HepG2 (cell line): ENCODE data around the gene PLCL1. TPM values are rescaled to one million over a fixed set of nuclear protein-coding genes. Genes with fewer than 3 reads are reported as not detected.

Experiments
- ARNT ChIP-seq: fragments of 450-650 bp; IDR thresholded peaks from 2 replicates; pipeline ENCODE4 v1.6.1; 2017
- DNMT1 ChIP-seq: sonication (generic); formaldehyde crosslinking; IDR thresholded peaks from 2 replicates; pipeline ENCODE4 v1.5.1; 2020; ENCODE audit warnings: mild to moderate bottlenecking, missing genetic modification reagents
- FOSL1 ChIP-seq: sonication (generic); formaldehyde crosslinking; IDR thresholded peaks from 2 replicates; pipeline ENCODE4 v1.9.0; 2021; ENCODE audit warnings: missing genetic modification reagents, borderline replicate concordance
- GABPA ChIP-seq, 2 experiments: IDR thresholded peaks; 2 replicates each; pipeline ENCODE4 v1.6.1; 2011 to 2016; ENCODE audit warnings: low read depth in 2 of 2, low read length in 1 of 2, missing biosample characterization in 1 of 2, missing genetic modification characterization in 1 of 2
- HES4 ChIP-seq: sonication (generic); formaldehyde crosslinking; IDR thresholded peaks from 2 replicates; pipeline ENCODE4 v1.9.0; 2021; ENCODE audit warnings: mild to moderate bottlenecking, missing genetic modification reagents, borderline replicate concordance
- KMT2B ChIP-seq: IDR thresholded peaks from 2 replicates; pipeline ENCODE4 v1.6.1; 2016; ENCODE audit warnings: missing genetic modification reagents, missing compliant biosample characterization
- MEIS2 ChIP-seq: sonication (generic); formaldehyde crosslinking; IDR thresholded peaks from 2 replicates; pipeline ENCODE4 v1.9.0; 2021; ENCODE audit warnings: mild to moderate bottlenecking, missing genetic modification reagents
- NFKB2 ChIP-seq: sonication (generic); formaldehyde crosslinking; IDR thresholded peaks from 2 replicates; pipeline ENCODE4 v1.4.0; 2020; ENCODE audit warnings: missing genetic modification reagents, borderline replicate concordance
- NFYB ChIP-seq: sonication (generic); formaldehyde crosslinking; IDR thresholded peaks from 2 replicates; pipeline ENCODE4 v1.4.0; 2020; ENCODE audit warnings: missing genetic modification reagents
- PHF21A ChIP-seq: sonication (generic); formaldehyde crosslinking; IDR thresholded peaks from 2 replicates; pipeline ENCODE4 v1.5.0; 2020; ENCODE audit warnings: mild to moderate bottlenecking, missing genetic modification reagents
- RNF2 ChIP-seq: fragments of 450-650 bp; conservative IDR thresholded peaks from 2 replicates; pipeline ENCODE4 v1.6.1; 2016; ENCODE audit warnings: low read depth
- SATB2 ChIP-seq: sonication (generic); formaldehyde crosslinking; IDR thresholded peaks from 2 replicates; pipeline ENCODE4 v1.5.0; 2020; ENCODE audit warnings: missing genetic modification reagents
- TGIF2 ChIP-seq: IDR thresholded peaks from 2 replicates; pipeline ENCODE4 v1.6.1; 2016; ENCODE audit warnings: control low read depth, missing compliant biosample characterization
- ZFY ChIP-seq: sonication (generic); formaldehyde crosslinking; IDR thresholded peaks from 2 replicates; pipeline ENCODE4 v1.4.0; 2020; ENCODE audit warnings: missing genetic modification reagents
- ZNF34 ChIP-seq: sonication (generic); formaldehyde crosslinking; IDR thresholded peaks from 2 replicates; pipeline ENCODE4 v1.4.0; 2020; ENCODE audit warnings: mild to moderate bottlenecking, missing genetic modification reagents, borderline replicate concordance
- ZNF605 ChIP-seq: sonication (generic); formaldehyde crosslinking; IDR thresholded peaks from 2 replicates; pipeline ENCODE4 v1.8.0; 2022; ENCODE audit warnings: mild to moderate bottlenecking, missing genetic modification reagents
- polyA plus RNA-seq, 8 experiments: library from polyadenylated mRNA; depleted of rRNA in 3 of 8; stranded (reverse) in 7 of 8; unstranded in 1 of 8; fragments of >200 nt; fragmentation: Illumina TruSeq in 4 of 8; extraction: Trizol in 4 of 8; gene quantifications; 2 replicates each; pipeline versions ENCODE4 v1.2.1 to v1.2.3, GENCODE V29; 2011 to 2016; ENCODE audit warnings: low read depth in 4 of 8, missing spikeins in 1 of 8, mixed read lengths in 1 of 8; ENCODE audit not compliant: insufficient read depth in 1 of 8
- total RNA-seq, 5 experiments: library from RNA; depleted of rRNA; stranded (reverse); fragments of >200 nt; fragmentation: Illumina TruSeq; extraction: Trizol; gene quantifications; 2 replicates each; pipeline ENCODE4 v1.2.3, GENCODE V29; 2016; ENCODE audit warnings: low read depth in 1 of 5
- TF ChIP-seq, protein P1 (sequence below): IDR thresholded peaks from 2 replicates; pipeline ENCODE4 v1.6.1; 2016; ENCODE audit warnings: mild to moderate bottlenecking
- TF ChIP-seq, protein P2 (sequence below): IDR thresholded peaks from 2 replicates; pipeline ENCODE4 v1.6.1; 2016; ENCODE audit warnings: low read depth, borderline replicate concordance
- TF ChIP-seq, protein P3 (sequence below): sonication (generic); formaldehyde crosslinking; IDR thresholded peaks from 2 replicates; pipeline ENCODE4 v1.4.0; 2020; ENCODE audit warnings: missing genetic modification reagents
- TF ChIP-seq, protein P4 (sequence below): sonication (generic); formaldehyde crosslinking; IDR thresholded peaks from 2 replicates; pipeline ENCODE4 v1.5.1; 2020; ENCODE audit warnings: mild to moderate bottlenecking, missing genetic modification reagents, moderate library complexity

Gene PLCL1
- total and polyA plus RNA-seq, 2 of the 13 experiments (the other 11 are each of a cell fraction or from before 2014, with no cell fraction given) = not detected

DNA sequence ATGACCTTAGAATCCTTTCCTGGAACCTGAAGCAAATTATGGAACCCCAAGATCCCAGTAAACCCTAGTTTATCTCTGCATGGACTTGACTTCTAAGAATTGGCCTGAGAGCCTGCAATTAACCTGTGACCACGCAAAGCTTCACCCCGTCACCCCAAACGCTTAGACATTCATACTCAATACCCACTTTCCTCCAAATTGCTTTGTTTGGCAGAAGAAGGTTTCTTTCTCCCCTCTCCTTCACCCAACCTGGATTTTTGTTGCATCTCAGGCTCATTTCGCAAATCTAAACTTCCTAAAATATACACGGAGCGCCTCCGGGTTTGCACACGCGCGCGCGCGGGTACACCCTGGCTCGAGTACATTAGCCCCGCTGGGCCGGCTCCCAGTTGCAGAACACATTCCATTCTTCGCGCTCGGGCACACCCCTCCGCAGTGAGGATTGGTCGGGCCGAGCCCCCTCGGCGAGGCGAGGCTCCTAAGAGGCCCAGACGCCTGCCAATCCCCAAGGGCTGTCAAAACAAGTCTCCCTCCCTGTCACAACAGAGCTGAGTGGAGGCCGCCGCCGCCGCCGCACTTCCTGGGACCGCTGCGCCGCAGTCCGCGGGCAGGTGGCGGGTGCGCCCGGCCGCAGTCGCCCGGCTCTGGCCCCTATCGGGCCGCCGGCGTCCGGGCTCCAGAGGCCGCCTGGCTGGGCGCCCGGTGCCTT lies at the start of gene PLCL1 (continued):
- TF ChIP-seq HES4 = no peak
- no peak for TF ChIP-seq ARNT
- 0 out of 2 replicates have a peak, but pooled peaks have one; percentile 15 for TF ChIP-seq FOSL1
- TF ChIP-seq NFYB (CRISPR knock-in tag) = peak; percentile 93
- TF ChIP-seq RNF2 = 0 out of 2 replicates have a peak, but pooled peaks have one; percentile 72
- TF ChIP-seq DNMT1 (CRISPR knock-in tag) = no peak
- TF ChIP-seq NFKB2 (CRISPR knock-in tag) = 0 out of 2 replicates have a peak, but pooled peaks have one; percentile 57
- TF ChIP-seq ZFY (CRISPR knock-in tag) = peak; percentile 30; the same call in 1 of the 2 replicates
- TF ChIP-seq, protein P1, sequence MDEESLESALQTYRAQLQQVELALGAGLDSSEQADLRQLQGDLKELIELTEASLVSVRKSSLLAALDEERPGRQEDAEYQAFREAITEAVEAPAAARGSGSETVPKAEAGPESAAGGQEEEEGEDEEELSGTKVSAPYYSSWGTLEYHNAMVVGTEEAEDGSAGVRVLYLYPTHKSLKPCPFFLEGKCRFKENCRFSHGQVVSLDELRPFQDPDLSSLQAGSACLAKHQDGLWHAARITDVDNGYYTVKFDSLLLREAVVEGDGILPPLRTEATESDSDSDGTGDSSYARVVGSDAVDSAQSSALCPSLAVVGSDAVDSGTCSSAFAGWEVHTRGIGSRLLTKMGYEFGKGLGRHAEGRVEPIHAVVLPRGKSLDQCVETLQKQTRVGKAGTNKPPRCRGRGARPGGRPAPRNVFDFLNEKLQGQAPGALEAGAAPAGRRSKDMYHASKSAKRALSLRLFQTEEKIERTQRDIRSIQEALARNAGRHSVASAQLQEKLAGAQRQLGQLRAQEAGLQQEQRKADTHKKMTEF (CRISPR knock-in tag) = no peak
- peak; percentile 78; the same call in 1 of the 2 replicates for TF ChIP-seq MEIS2 (CRISPR knock-in tag)
- TF ChIP-seq KMT2B = no peak
- TF ChIP-seq, protein P2, sequence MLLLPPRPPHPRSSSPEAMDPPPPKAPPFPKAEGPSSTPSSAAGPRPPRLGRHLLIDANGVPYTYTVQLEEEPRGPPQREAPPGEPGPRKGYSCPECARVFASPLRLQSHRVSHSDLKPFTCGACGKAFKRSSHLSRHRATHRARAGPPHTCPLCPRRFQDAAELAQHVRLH (CRISPR knock-in tag) = no peak
- 0 out of 2 replicates have a peak, but pooled peaks have one; percentile 32 for TF ChIP-seq SATB2 (CRISPR knock-in tag)
- TF ChIP-seq GABPA (IDR thresholded peaks at IDR 0.05; ENCODE audit: low read depth, low read length) = no peak
- TF ChIP-seq GABPA (CRISPR knock-in tag; IDR thresholded peaks at IDR 0.05; ENCODE audit: low read depth) = no peak
- TF ChIP-seq ZNF605 (CRISPR knock-in tag) = no peak
- peak; percentile 92; the same call in 1 of the 2 replicates for TF ChIP-seq TGIF2 (CRISPR knock-in tag)
- TF ChIP-seq, protein P3, sequence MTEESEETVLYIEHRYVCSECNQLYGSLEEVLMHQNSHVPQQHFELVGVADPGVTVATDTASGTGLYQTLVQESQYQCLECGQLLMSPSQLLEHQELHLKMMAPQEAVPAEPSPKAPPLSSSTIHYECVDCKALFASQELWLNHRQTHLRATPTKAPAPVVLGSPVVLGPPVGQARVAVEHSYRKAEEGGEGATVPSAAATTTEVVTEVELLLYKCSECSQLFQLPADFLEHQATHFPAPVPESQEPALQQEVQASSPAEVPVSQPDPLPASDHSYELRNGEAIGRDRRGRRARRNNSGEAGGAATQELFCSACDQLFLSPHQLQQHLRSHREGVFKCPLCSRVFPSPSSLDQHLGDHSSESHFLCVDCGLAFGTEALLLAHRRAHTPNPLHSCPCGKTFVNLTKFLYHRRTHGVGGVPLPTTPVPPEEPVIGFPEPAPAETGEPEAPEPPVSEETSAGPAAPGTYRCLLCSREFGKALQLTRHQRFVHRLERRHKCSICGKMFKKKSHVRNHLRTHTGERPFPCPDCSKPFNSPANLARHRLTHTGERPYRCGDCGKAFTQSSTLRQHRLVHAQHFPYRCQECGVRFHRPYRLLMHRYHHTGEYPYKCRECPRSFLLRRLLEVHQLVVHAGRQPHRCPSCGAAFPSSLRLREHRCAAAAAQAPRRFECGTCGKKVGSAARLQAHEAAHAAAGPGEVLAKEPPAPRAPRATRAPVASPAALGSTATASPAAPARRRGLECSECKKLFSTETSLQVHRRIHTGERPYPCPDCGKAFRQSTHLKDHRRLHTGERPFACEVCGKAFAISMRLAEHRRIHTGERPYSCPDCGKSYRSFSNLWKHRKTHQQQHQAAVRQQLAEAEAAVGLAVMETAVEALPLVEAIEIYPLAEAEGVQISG (CRISPR knock-in tag) = no peak
- TF ChIP-seq, protein P4, sequence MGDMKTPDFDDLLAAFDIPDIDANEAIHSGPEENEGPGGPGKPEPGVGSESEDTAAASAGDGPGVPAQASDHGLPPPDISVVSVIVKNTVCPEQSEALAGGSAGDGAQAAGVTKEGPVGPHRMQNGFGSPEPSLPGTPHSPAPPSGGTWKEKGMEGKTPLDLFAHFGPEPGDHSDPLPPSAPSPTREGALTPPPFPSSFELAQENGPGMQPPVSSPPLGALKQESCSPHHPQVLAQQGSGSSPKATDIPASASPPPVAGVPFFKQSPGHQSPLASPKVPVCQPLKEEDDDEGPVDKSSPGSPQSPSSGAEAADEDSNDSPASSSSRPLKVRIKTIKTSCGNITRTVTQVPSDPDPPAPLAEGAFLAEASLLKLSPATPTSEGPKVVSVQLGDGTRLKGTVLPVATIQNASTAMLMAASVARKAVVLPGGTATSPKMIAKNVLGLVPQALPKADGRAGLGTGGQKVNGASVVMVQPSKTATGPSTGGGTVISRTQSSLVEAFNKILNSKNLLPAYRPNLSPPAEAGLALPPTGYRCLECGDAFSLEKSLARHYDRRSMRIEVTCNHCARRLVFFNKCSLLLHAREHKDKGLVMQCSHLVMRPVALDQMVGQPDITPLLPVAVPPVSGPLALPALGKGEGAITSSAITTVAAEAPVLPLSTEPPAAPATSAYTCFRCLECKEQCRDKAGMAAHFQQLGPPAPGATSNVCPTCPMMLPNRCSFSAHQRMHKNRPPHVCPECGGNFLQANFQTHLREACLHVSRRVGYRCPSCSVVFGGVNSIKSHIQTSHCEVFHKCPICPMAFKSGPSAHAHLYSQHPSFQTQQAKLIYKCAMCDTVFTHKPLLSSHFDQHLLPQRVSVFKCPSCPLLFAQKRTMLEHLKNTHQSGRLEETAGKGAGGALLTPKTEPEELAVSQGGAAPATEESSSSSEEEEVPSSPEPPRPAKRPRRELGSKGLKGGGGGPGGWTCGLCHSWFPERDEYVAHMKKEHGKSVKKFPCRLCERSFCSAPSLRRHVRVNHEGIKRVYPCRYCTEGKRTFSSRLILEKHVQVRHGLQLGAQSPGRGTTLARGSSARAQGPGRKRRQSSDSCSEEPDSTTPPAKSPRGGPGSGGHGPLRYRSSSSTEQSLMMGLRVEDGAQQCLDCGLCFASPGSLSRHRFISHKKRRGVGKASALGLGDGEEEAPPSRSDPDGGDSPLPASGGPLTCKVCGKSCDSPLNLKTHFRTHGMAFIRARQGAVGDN (CRISPR knock-in tag) = peak; percentile 41; the same call in 1 of the 2 replicates
- TF ChIP-seq ZNF34 (CRISPR knock-in tag) = no peak
- TF ChIP-seq PHF21A (CRISPR knock-in tag) = peak; percentile 54; the same call in 1 of the 2 replicates
